Astrocyte (in vitro differentiated cells and primary cell): ENCODE results near the gene PITX2. TPM values are rescaled to one million over a fixed set of nuclear protein-coding genes. Genes with fewer than 3 reads are reported as not detected.

ENCODE experiments used
- DNase-seq: peaks from one replicate; pipeline ENCODE4 v3.0.0-alpha.2; 2010; ENCODE audit warnings: low read depth
- FAIRE-seq: peaks from 2 replicates; lab custom pipeline; 2011; peaks lifted over from hg19 to GRCh38; lab: Jason Lieb, UNC
- H2AFZ ChIP-seq: 2 replicates; pipeline ENCODE4 v1.6.0; 2012; ENCODE audit warnings: low read depth, low read length, inconsistent platforms
- H3K27ac ChIP-seq: 2 replicates; pipeline ENCODE4 v1.5.1; 2011; ENCODE audit warnings: low read depth, low read length, inconsistent platforms
- H3K27me3 ChIP-seq: 2 replicates; pipeline ENCODE4 v1.6.0; 2011; ENCODE audit warnings: low read length, inconsistent platforms; ENCODE audit not compliant: insufficient read depth
- H3K36me3 ChIP-seq: 2 replicates; pipeline ENCODE4 v1.5.1; 2011; ENCODE audit warnings: low read length, inconsistent platforms; ENCODE audit not compliant: insufficient read depth
- H3K4me1 ChIP-seq: 2 replicates; pipeline ENCODE4 v1.5.1; 2011; ENCODE audit warnings: low read length, inconsistent platforms; ENCODE audit not compliant: insufficient read depth
- H3K4me2 ChIP-seq: 2 replicates; pipeline ENCODE4 v1.6.0; 2012; ENCODE audit warnings: low read length, inconsistent platforms
- H3K4me3 ChIP-seq: 2 replicates; pipeline ENCODE4 v1.5.1; 2011; ENCODE audit warnings: low read depth, mild to moderate bottlenecking, low read length, inconsistent platforms; ENCODE audit not compliant: insufficient read depth
- H3K79me2 ChIP-seq: 2 replicates; pipeline ENCODE4 v1.6.0; 2012; ENCODE audit warnings: mild to moderate bottlenecking, low read length, inconsistent platforms; ENCODE audit not compliant: insufficient read depth
- H3K9ac ChIP-seq: 2 replicates; pipeline ENCODE4 v1.6.0; 2012; ENCODE audit warnings: mild to moderate bottlenecking, low read length, inconsistent platforms
- H3K9me3 ChIP-seq: 2 replicates; pipeline ENCODE4 v1.5.1; 2012; ENCODE audit warnings: low read depth, mild to moderate bottlenecking, low read length, inconsistent platforms; ENCODE audit not compliant: insufficient read depth
- H4K20me1 ChIP-seq: 2 replicates; pipeline ENCODE4 v1.6.0; 2012; ENCODE audit warnings: low read length, inconsistent platforms; ENCODE audit not compliant: insufficient read depth
- H3K27ac Mint-ChIP-seq: one replicate; pipeline ENCODE4 v1.8.0; 2021; ENCODE audit warnings: mild to moderate bottlenecking, mixed read lengths; ENCODE audit not compliant: unreplicated experiment
- H3K27me3 Mint-ChIP-seq: one replicate; pipeline ENCODE4 v1.8.0; 2021; ENCODE audit warnings: low read depth, mixed read lengths; ENCODE audit not compliant: unreplicated experiment
- H3K36me3 Mint-ChIP-seq: one replicate; pipeline ENCODE4 v1.8.0; 2021; ENCODE audit warnings: low read depth, mixed read lengths; ENCODE audit not compliant: unreplicated experiment
- H3K4me1 Mint-ChIP-seq: one replicate; pipeline ENCODE4 v1.8.0; 2021; ENCODE audit warnings: low read depth, mixed read lengths; ENCODE audit not compliant: unreplicated experiment
- H3K4me3 Mint-ChIP-seq: one replicate; pipeline ENCODE4 v1.8.0; 2021; ENCODE audit warnings: mild to moderate bottlenecking, moderate library complexity, mixed read lengths; ENCODE audit not compliant: unreplicated experiment
- H3K9me3 Mint-ChIP-seq: one replicate; pipeline ENCODE4 v1.8.0; 2021; ENCODE audit warnings: mild to moderate bottlenecking, mixed read lengths; ENCODE audit not compliant: unreplicated experiment
- EZH2 ChIP-seq: IDR thresholded peaks from 2 replicates; pipeline ENCODE4 v1.6.1; 2012; ENCODE audit warnings: mild to moderate bottlenecking, low read length, inconsistent platforms; ENCODE audit not compliant: insufficient read depth
- total RNA-seq: library from RNA; stranded (reverse); gene quantifications from 2 replicates; pipeline ENCODE4 v1.2.1, GENCODE V29; 2021
- TF ChIP-seq, protein P1 (sequence below): IDR thresholded peaks from 2 replicates; pipeline ENCODE4 v1.5.1; 2011; ENCODE audit warnings: low read depth, mild to moderate bottlenecking, inconsistent platforms, low read length, moderate library complexity; ENCODE audit not compliant: insufficient read depth

PITX2 gene
- total RNA-seq, 1 donor from 2014 or later = 3.8 TPM

DNA sequence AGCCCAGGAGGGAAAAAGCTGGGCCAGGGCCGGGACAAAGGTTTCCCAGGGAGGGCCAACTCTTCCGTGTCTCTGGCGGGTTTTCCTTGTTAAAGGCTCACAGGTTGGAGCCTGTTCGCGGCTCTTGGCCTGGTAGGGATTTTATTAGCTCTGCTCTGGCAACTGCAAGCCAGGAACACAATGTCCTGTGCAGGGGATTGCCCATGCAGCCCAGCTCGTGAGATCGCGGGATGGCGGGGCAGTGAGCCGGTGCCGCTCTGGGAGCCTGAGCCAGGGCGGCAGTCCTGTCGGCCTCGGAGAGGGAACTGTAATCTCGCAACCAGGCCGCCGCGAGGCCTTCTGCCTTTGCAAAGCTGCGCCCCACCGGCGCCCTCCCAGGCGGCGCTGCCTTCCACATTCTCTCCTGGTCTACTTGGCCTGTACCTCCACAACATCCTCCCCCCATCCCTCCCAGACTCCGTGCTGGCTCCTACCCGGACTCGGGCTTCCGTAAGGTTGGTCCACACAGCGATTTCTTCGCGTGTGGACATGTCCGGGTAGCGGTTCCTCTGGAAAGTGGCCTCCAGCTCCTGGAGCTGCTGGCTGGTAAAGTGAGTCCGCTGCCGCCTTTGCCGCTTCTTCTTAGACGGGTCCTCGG is 2.1 kb downstream of the PITX2 start:
- H3K9me3 Mint-ChIP-seq = peaks cover 51% of the 10 kb centered on the region
- FAIRE-seq (no peak), DNase-seq (peak; percentile 11)
- peak; percentile 87 for TF ChIP-seq EZH2
- TF ChIP-seq, protein P1, sequence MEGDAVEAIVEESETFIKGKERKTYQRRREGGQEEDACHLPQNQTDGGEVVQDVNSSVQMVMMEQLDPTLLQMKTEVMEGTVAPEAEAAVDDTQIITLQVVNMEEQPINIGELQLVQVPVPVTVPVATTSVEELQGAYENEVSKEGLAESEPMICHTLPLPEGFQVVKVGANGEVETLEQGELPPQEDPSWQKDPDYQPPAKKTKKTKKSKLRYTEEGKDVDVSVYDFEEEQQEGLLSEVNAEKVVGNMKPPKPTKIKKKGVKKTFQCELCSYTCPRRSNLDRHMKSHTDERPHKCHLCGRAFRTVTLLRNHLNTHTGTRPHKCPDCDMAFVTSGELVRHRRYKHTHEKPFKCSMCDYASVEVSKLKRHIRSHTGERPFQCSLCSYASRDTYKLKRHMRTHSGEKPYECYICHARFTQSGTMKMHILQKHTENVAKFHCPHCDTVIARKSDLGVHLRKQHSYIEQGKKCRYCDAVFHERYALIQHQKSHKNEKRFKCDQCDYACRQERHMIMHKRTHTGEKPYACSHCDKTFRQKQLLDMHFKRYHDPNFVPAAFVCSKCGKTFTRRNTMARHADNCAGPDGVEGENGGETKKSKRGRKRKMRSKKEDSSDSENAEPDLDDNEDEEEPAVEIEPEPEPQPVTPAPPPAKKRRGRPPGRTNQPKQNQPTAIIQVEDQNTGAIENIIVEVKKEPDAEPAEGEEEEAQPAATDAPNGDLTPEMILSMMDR = no peak
- H3K4me1 ChIP-seq = peaks cover 14% of the 10 kb centered on the region
- peaks cover 86% of the 10 kb centered on the region for H3K27me3 Mint-ChIP-seq
- H3K27ac Mint-ChIP-seq = peak overlapping the region; percentile 97
- H2AFZ ChIP-seq = peak overlapping the region; percentile 49
- peaks cover 17% of the 10 kb centered on the region for H3K9me3 ChIP-seq
- H3K4me3 Mint-ChIP-seq = peak overlapping the region; percentile 57
- H3K9ac ChIP-seq = no peak overlapping the region
- H3K27ac ChIP-seq = no peak overlapping the region
- peaks cover 100% of the 10 kb centered on the region for H3K27me3 ChIP-seq
- peaks cover 10% of the 10 kb centered on the region for H4K20me1 ChIP-seq
- H3K4me3 ChIP-seq = no peak overlapping the region
- H3K79me2 ChIP-seq = no peaks in the 10 kb centered on the region
- peaks cover 20% of the 10 kb centered on the region for H3K36me3 Mint-ChIP-seq
- no peaks in the 10 kb centered on the region for H3K36me3 ChIP-seq
- H3K4me1 Mint-ChIP-seq = peaks cover 2% of the 10 kb centered on the region
- peak overlapping the region; percentile 82 for H3K4me2 ChIP-seq

DNA sequence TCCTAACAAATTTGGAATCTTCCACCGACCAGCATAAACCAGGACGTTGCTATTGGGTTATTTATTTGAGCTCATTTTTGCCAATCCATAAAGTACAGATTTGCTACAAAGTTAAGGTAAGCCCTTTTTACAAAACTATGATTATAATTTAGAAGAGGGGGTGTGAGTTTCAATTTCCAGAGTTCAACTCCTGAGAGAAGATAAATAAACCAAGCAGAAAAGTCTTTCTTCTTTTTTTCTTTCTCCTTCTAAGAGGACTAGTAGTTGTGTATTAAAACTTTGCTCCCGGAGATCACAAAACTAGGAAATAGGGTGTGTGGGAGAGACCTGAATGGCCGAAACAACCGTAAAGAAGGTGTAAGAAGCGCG is 2.6 kb downstream of the PITX2 start:
- Mint-ChIP-seq H3K27me3 (peaks cover 85% of the 10 kb centered on the region), H3K4me1 (peaks cover 2% of the 10 kb centered on the region), H3K27ac (peak overlapping the region; percentile 97), H3K4me3 (no peak overlapping the region), H3K36me3 (peaks cover 20% of the 10 kb centered on the region), H3K9me3 (peaks cover 48% of the 10 kb centered on the region)
- Histone ChIP-seq H3K9ac (no peak overlapping the region), H3K4me3 (no peak overlapping the region), H3K36me3 (no peaks in the 10 kb centered on the region), H3K27me3 (peaks cover 100% of the 10 kb centered on the region), H3K27ac (no peak overlapping the region), H4K20me1 (peaks cover 14% of the 10 kb centered on the region), H3K4me2 (no peak overlapping the region), H3K79me2 (no peaks in the 10 kb centered on the region), H3K4me1 (peaks cover 14% of the 10 kb centered on the region), H2AFZ (no peak overlapping the region), H3K9me3 (peaks cover 18% of the 10 kb centered on the region)
- FAIRE-seq (no peak), DNase-seq (no peak)
- no peak for TF ChIP-seq EZH2
- TF ChIP-seq, protein P1 = no peak
